Astrocyte (in vitro differentiated cells and primary cell): ENCODE data around the gene MAP4K4. TPM values are rescaled to one million over a fixed set of nuclear protein-coding genes. Genes with fewer than 3 reads are reported as not detected.

ENCODE experiments used
- DNase-seq: peaks from one replicate; pipeline ENCODE4 v3.0.0-alpha.2; 2010; ENCODE audit warnings: low read depth
- FAIRE-seq: peaks from 2 replicates; lab custom pipeline; 2011; peaks lifted over from hg19 to GRCh38; lab: Jason Lieb, UNC
- H2AFZ ChIP-seq: 2 replicates; pipeline ENCODE4 v1.6.0; 2012; ENCODE audit warnings: low read depth, low read length, inconsistent platforms
- H3K27ac ChIP-seq: 2 replicates; pipeline ENCODE4 v1.5.1; 2011; ENCODE audit warnings: low read depth, low read length, inconsistent platforms
- H3K27me3 ChIP-seq: 2 replicates; pipeline ENCODE4 v1.6.0; 2011; ENCODE audit warnings: low read length, inconsistent platforms; ENCODE audit not compliant: insufficient read depth
- H3K36me3 ChIP-seq: 2 replicates; pipeline ENCODE4 v1.5.1; 2011; ENCODE audit warnings: low read length, inconsistent platforms; ENCODE audit not compliant: insufficient read depth
- H3K4me1 ChIP-seq: 2 replicates; pipeline ENCODE4 v1.5.1; 2011; ENCODE audit warnings: low read length, inconsistent platforms; ENCODE audit not compliant: insufficient read depth
- H3K4me2 ChIP-seq: 2 replicates; pipeline ENCODE4 v1.6.0; 2012; ENCODE audit warnings: low read length, inconsistent platforms
- H3K4me3 ChIP-seq: 2 replicates; pipeline ENCODE4 v1.5.1; 2011; ENCODE audit warnings: low read depth, mild to moderate bottlenecking, low read length, inconsistent platforms; ENCODE audit not compliant: insufficient read depth
- H3K79me2 ChIP-seq: 2 replicates; pipeline ENCODE4 v1.6.0; 2012; ENCODE audit warnings: mild to moderate bottlenecking, low read length, inconsistent platforms; ENCODE audit not compliant: insufficient read depth
- H3K9ac ChIP-seq: 2 replicates; pipeline ENCODE4 v1.6.0; 2012; ENCODE audit warnings: mild to moderate bottlenecking, low read length, inconsistent platforms
- H3K9me3 ChIP-seq: 2 replicates; pipeline ENCODE4 v1.5.1; 2012; ENCODE audit warnings: low read depth, mild to moderate bottlenecking, low read length, inconsistent platforms; ENCODE audit not compliant: insufficient read depth
- H4K20me1 ChIP-seq: 2 replicates; pipeline ENCODE4 v1.6.0; 2012; ENCODE audit warnings: low read length, inconsistent platforms; ENCODE audit not compliant: insufficient read depth
- H3K27ac Mint-ChIP-seq: one replicate; pipeline ENCODE4 v1.8.0; 2021; ENCODE audit warnings: mild to moderate bottlenecking, mixed read lengths; ENCODE audit not compliant: unreplicated experiment
- H3K27me3 Mint-ChIP-seq: one replicate; pipeline ENCODE4 v1.8.0; 2021; ENCODE audit warnings: low read depth, mixed read lengths; ENCODE audit not compliant: unreplicated experiment
- H3K36me3 Mint-ChIP-seq: one replicate; pipeline ENCODE4 v1.8.0; 2021; ENCODE audit warnings: low read depth, mixed read lengths; ENCODE audit not compliant: unreplicated experiment
- H3K4me1 Mint-ChIP-seq: one replicate; pipeline ENCODE4 v1.8.0; 2021; ENCODE audit warnings: low read depth, mixed read lengths; ENCODE audit not compliant: unreplicated experiment
- H3K4me3 Mint-ChIP-seq: one replicate; pipeline ENCODE4 v1.8.0; 2021; ENCODE audit warnings: mild to moderate bottlenecking, moderate library complexity, mixed read lengths; ENCODE audit not compliant: unreplicated experiment
- H3K9me3 Mint-ChIP-seq: one replicate; pipeline ENCODE4 v1.8.0; 2021; ENCODE audit warnings: mild to moderate bottlenecking, mixed read lengths; ENCODE audit not compliant: unreplicated experiment
- EZH2 ChIP-seq: IDR thresholded peaks from 2 replicates; pipeline ENCODE4 v1.6.1; 2012; ENCODE audit warnings: mild to moderate bottlenecking, low read length, inconsistent platforms; ENCODE audit not compliant: insufficient read depth
- total RNA-seq: library from RNA; stranded (reverse); gene quantifications from 2 replicates; pipeline ENCODE4 v1.2.1, GENCODE V29; 2021
- TF ChIP-seq, protein P1 (sequence below): IDR thresholded peaks from 2 replicates; pipeline ENCODE4 v1.5.1; 2011; ENCODE audit warnings: low read depth, mild to moderate bottlenecking, inconsistent platforms, low read length, moderate library complexity; ENCODE audit not compliant: insufficient read depth

MAP4K4 gene
- total RNA-seq, 1 donor from 2014 or later, result 231 TPM

DNA sequence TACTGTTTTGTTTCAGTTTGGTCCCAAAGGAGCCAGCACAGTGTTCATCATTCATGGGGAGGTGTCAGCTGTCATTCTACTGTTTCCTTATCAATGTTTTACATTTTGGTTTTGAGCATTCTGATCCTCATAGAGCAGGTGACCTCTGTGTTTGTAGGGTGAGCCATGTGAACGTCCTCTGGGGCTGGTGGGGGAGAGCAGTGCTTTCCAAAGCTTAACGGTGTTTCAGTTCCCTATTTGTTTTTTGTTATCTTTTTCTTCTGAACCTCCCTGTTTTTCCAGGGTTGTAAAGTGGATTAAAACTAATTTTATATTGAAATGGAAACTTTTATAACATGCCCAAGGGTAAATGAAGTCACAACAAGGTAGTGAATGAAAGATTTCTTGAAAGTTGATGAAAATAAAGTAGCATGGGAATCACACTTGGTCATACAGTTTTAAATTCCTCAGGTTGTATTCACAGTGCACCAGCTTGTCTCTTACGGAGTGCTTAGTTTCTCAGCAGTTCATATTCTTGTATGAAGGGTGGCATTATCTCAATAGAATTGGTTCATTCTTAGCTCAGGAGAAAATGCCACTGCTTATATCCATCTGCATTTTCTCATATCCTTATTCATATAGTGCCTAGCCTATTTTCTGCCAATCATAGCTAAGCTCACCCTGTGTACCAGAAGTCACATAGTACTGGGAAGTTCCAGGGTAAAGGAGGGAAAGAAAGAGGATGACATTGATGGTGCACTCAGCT lies 54.5 kb downstream of the MAP4K4 start:
- Mint-ChIP-seq H3K4me3 (peak overlapping the region; percentile 40), H3K4me1 (peaks cover 69% of the 10 kb centered on the region), H3K9me3 (no peaks in the 10 kb centered on the region), H3K27ac (peak overlapping the region; percentile 36), H3K36me3 (peaks cover 2% of the 10 kb centered on the region), H3K27me3 (no peaks in the 10 kb centered on the region)
- Histone ChIP-seq H3K4me2 (peak overlapping the region; percentile 37), H4K20me1 (peaks cover 77% of the 10 kb centered on the region), H3K27ac (peak overlapping the region; percentile 22), H3K9ac (peak overlapping the region; percentile 43), H3K4me3 (no peak overlapping the region), H3K9me3 (no peaks in the 10 kb centered on the region), H3K27me3 (no peaks in the 10 kb centered on the region), H3K79me2 (peaks cover 81% of the 10 kb centered on the region), H3K36me3 (no peaks in the 10 kb centered on the region), H2AFZ (no peak overlapping the region), H3K4me1 (peaks cover 58% of the 10 kb centered on the region)
- FAIRE-seq (no peak), DNase-seq (no peak)
- TF ChIP-seq EZH2, result no peak
- TF ChIP-seq, protein P1, sequence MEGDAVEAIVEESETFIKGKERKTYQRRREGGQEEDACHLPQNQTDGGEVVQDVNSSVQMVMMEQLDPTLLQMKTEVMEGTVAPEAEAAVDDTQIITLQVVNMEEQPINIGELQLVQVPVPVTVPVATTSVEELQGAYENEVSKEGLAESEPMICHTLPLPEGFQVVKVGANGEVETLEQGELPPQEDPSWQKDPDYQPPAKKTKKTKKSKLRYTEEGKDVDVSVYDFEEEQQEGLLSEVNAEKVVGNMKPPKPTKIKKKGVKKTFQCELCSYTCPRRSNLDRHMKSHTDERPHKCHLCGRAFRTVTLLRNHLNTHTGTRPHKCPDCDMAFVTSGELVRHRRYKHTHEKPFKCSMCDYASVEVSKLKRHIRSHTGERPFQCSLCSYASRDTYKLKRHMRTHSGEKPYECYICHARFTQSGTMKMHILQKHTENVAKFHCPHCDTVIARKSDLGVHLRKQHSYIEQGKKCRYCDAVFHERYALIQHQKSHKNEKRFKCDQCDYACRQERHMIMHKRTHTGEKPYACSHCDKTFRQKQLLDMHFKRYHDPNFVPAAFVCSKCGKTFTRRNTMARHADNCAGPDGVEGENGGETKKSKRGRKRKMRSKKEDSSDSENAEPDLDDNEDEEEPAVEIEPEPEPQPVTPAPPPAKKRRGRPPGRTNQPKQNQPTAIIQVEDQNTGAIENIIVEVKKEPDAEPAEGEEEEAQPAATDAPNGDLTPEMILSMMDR, result no peak

DNA sequence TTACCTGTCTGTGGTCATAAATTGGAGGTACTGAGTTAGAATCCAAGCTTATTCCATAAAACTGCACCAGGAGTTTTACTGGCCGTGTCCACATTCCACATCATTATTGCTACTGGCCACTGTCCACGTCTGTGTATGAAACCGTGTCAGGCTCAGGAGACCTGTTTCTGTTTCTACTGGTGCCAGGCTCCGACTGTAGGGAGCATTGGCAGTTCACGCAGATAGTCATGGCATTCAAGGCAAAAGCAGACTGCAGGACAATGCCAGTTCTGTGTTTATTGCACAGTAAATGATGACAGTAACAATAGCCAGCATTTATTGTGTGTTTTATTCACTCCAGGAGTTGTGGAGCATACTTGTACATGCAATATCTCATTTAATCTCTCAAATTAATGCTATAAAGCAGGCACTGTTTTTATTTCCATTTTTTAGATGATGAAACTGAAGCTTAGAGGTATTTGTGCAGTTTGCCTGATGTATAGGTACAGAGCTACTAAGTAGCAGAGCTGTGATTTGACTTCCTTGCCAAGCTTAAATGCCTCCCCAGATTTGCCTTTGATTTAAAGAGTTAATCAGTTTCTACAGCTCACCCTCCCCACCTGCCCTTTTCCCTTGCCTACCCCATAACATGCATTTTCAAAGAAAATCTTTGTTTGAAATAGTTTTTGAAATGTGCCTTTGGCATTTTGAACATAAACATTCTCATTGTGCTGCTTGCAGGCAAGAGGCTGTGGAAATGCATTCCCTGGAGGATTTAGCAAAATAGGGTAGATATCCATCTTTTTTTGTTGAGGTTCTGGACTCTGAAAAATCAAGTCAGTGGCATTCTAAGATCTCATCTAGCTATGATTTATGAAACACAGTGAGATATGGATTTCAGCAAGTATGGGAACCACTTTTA lies 55.5 kb downstream of the MAP4K4 start:
- Histone ChIP-seq H3K36me3 (no peaks in the 10 kb centered on the region), H3K4me2 (peak overlapping the region; percentile 37), H3K79me2 (peaks cover 81% of the 10 kb centered on the region), H3K9me3 (no peaks in the 10 kb centered on the region), H3K4me1 (peaks cover 52% of the 10 kb centered on the region), H3K27me3 (no peaks in the 10 kb centered on the region), H2AFZ (no peak overlapping the region), H3K9ac (peak overlapping the region; percentile 43), H3K4me3 (no peak overlapping the region), H3K27ac (no peak overlapping the region), H4K20me1 (peaks cover 68% of the 10 kb centered on the region)
- FAIRE-seq (no peak), DNase-seq (no peak)
- Mint-ChIP-seq H3K4me1 (peaks cover 66% of the 10 kb centered on the region), H3K9me3 (no peaks in the 10 kb centered on the region), H3K27ac (peak overlapping the region; percentile 71), H3K4me3 (peak overlapping the region; percentile 69), H3K27me3 (no peaks in the 10 kb centered on the region), H3K36me3 (peaks cover 2% of the 10 kb centered on the region)
- TF ChIP-seq, protein P1, result no peak
- TF ChIP-seq EZH2, result no peak
